ENCODE data around the gene FAM227A. TPM values are rescaled to one million over a fixed set of nuclear protein-coding genes. Genes with fewer than 3 reads are reported as not detected.
A peak's percentile ranks its signal among the peaks of the same experiment; 100 is the strongest.

Gene FAM227A
- total and polyA plus RNA-seq, 2 of the 13 experiments (the other 11 are each of a cell fraction or from before 2014, with no cell fraction given): 1.0 to 1.5 TPM

- TF ChIP-seq ZNF616 (CRISPR knock-in tag; IDR thresholded peaks at IDR 0.05; ENCODE audit: low read depth) (no peak), SIX1 (CRISPR knock-in tag; IDR thresholded peaks at IDR 0.05; ENCODE audit: borderline replicate concordance) (no peak), CBX2 (IDR thresholded peaks at IDR 0.05; ENCODE audit: low read depth, low read length) (no peak), CBX2 (CRISPR knock-in tag; IDR thresholded peaks at IDR 0.05; ENCODE audit: low read depth) (no peak), ZNF589 (CRISPR knock-in tag; conservative IDR thresholded peaks at IDR 0.05) (0 out of 2 replicates have a peak, but pooled peaks have one; percentile 43), PAXIP1 (CRISPR knock-in tag; conservative IDR thresholded peaks at IDR 0.05) (0 out of 2 replicates have a peak, but pooled peaks have one; percentile 38), ETV5 (CRISPR knock-in tag; IDR thresholded peaks at IDR 0.05; ENCODE audit: borderline replicate concordance) (peak; percentile 40; the same call in 1 of the 2 replicates), ZNF644 (CRISPR knock-in tag; IDR thresholded peaks at IDR 0.05; ENCODE audit: low read depth) (peak; percentile 6; the same call in 1 of the 2 replicates), JARID2 (CRISPR knock-in tag; IDR thresholded peaks at IDR 0.05; ENCODE audit: insufficient replicate concordance) (no peak), ZBTB7B (CRISPR knock-in tag; IDR thresholded peaks at IDR 0.05) (no peak), FUBP1 (CRISPR knock-in tag; IDR thresholded peaks at IDR 0.05; ENCODE audit: borderline replicate concordance) (no peak), ZNF709 (CRISPR knock-in tag; IDR thresholded peaks at IDR 0.05) (no peak), MEF2D (CRISPR knock-in tag; IDR thresholded peaks at IDR 0.05) (peak; percentile 68; the same call in 1 of the 2 replicates), SOX6 (IDR thresholded peaks at IDR 0.05) (no peak), SOX6 (CRISPR knock-in tag; IDR thresholded peaks at IDR 0.05) (peak; percentile 39), ZNF414 (CRISPR knock-in tag; IDR thresholded peaks at IDR 0.05) (no peak), THAP11 (CRISPR knock-in tag; IDR thresholded peaks at IDR 0.05) (0 out of 2 replicates have a peak, but pooled peaks have one; percentile 14), SALL2 (CRISPR knock-in tag; IDR thresholded peaks at IDR 0.05) (no peak), ZFP1 (CRISPR knock-in tag; IDR thresholded peaks at IDR 0.05) (0 out of 2 replicates have a peak, but pooled peaks have one; percentile 35), ZNF18 (CRISPR knock-in tag; IDR thresholded peaks at IDR 0.05; ENCODE audit: insufficient replicate concordance) (no peak), GLI4 (CRISPR knock-in tag; IDR thresholded peaks at IDR 0.05; ENCODE audit: borderline replicate concordance) (no peak), KAT8 (CRISPR knock-in tag; IDR thresholded peaks at IDR 0.05) (0 out of 2 replicates have a peak, but pooled peaks have one; percentile 15), EP300 (IDR thresholded peaks at IDR 0.05; ENCODE audit: low read depth in 2 of 2, low read length in 2 of 2) (peak in 1 of 2 experiments; percentile 30; a peak in 1 of 4 replicates), EP300 (CRISPR knock-in tag; IDR thresholded peaks at IDR 0.05; ENCODE audit: borderline replicate concordance) (no peak)
Observed at GRCh38 chr22:38704654-38705234, 48.6 kb upstream of the FAM227A start (continued).

Data from HepG2 (cell line).